ES-I3 (cell line): ENCODE results near the gene PMS1.

Experiments used
- H3K36me3 ChIP-seq: 2 replicates; pipeline ENCODE4 v1.6.1; 2013; ENCODE audit warnings: mild to moderate bottlenecking, low read length, control low read depth, moderate library complexity; ENCODE audit not compliant: insufficient read depth
- H3K4me1 ChIP-seq: 2 replicates; pipeline ENCODE4 v1.6.1; 2013; ENCODE audit warnings: mild to moderate bottlenecking, control low read depth, low read length; ENCODE audit not compliant: insufficient read depth
- H3K9ac ChIP-seq: 2 replicates; pipeline ENCODE4 v1.6.1; 2013; ENCODE audit warnings: low read depth, mild to moderate bottlenecking, low read length, moderate library complexity
- H3K9me3 ChIP-seq: 2 replicates; pipeline ENCODE4 v1.6.1; 2013; ENCODE audit warnings: mild to moderate bottlenecking, low read length, moderate library complexity; ENCODE audit not compliant: control insufficient read depth, insufficient read depth

PMS1 gene

GRCh38 chr2:189900726-189901125 lies 116.5 kb downstream of the PMS1 start:
- no peaks in the 10 kb centered on the region for H3K36me3 ChIP-seq
- no peaks in the 10 kb centered on the region for H3K4me1 ChIP-seq
- H3K9ac ChIP-seq = no peak overlapping the region
- no peaks in the 10 kb centered on the region for H3K9me3 ChIP-seq

GRCh38 chr2:189901664-189902063 lies 117.4 kb downstream of the PMS1 start:
- H3K9ac ChIP-seq = no peak overlapping the region
- H3K4me1 ChIP-seq = no peaks in the 10 kb centered on the region
- H3K36me3 ChIP-seq = no peaks in the 10 kb centered on the region
- no peaks in the 10 kb centered on the region for H3K9me3 ChIP-seq

GRCh38 chr2:189913821-189914220 lies 129.6 kb downstream of the PMS1 start:
- no peaks in the 10 kb centered on the region for H3K36me3 ChIP-seq

GRCh38 chr2:189916651-189917050 lies 132.4 kb downstream of the PMS1 start:
- no peak overlapping the region for H3K9ac ChIP-seq
- H3K36me3 ChIP-seq = no peaks in the 10 kb centered on the region
- H3K9me3 ChIP-seq = no peaks in the 10 kb centered on the region

More at GRCh38 chr2:189913821-189914220, 129.6 kb downstream of the PMS1 start:
- Histone ChIP-seq H3K9ac (no peak overlapping the region), H3K4me1 (no peaks in the 10 kb centered on the region), H3K9me3 (no peaks in the 10 kb centered on the region)

More at GRCh38 chr2:189916651-189917050, 132.4 kb downstream of the PMS1 start:
- no peaks in the 10 kb centered on the region for H3K4me1 ChIP-seq
